DND-41 (cell line): ENCODE measurements around the gene SMOC2.

Experiments
- ATAC-seq: fragments of 200-7000 bp; cut with Tn5 transposase; 3 replicates; pipeline ENCODE4 v1.9.1; 2021; ENCODE audit warnings: low read depth; ENCODE audit not compliant: insufficient read depth
- DNase-seq: peaks from one replicate; pipeline ENCODE4 v3.0.0-alpha.2; 2020
- H2AFZ ChIP-seq: 2 replicates; pipeline ENCODE4 v1.6.0; 2012; ENCODE audit warnings: low read depth, low read length
- H3K27ac ChIP-seq: 2 replicates; pipeline ENCODE4 v1.5.1; 2012; ENCODE audit warnings: low read length, inconsistent platforms
- H3K27me3 ChIP-seq: fragments of 200-600 bp; sonication (generic); 2 replicates; pipeline ENCODE4 v1.6.0; 2012; ENCODE audit warnings: low read length, mild to moderate bottlenecking, inconsistent platforms; ENCODE audit not compliant: insufficient read depth, poor library complexity
- H3K36me3 ChIP-seq: 2 replicates; pipeline ENCODE4 v1.5.1; 2012; ENCODE audit warnings: low read length, inconsistent platforms; ENCODE audit not compliant: insufficient read depth
- H3K4me1 ChIP-seq: 2 replicates; pipeline ENCODE4 v1.5.1; 2012; ENCODE audit warnings: mild to moderate bottlenecking, low read length; ENCODE audit not compliant: insufficient read depth
- H3K4me2 ChIP-seq: 2 replicates; pipeline ENCODE4 v1.6.0; 2012; ENCODE audit warnings: mild to moderate bottlenecking, moderate library complexity, low read length, inconsistent platforms; ENCODE audit not compliant: insufficient read depth
- H3K4me3 ChIP-seq, 2 experiments: fragments of 200-600 bp in 1 of 2; shearing (Covaris generic) in 1 of 2; 2 replicates each; pipeline ENCODE4 v1.5.1; 2012 to 2016; ENCODE audit warnings: inconsistent platforms in 2 of 2, low read length in 2 of 2, mild to moderate bottlenecking in 2 of 2, low read depth in 1 of 2, moderate library complexity in 1 of 2
- H3K79me2 ChIP-seq: 2 replicates; pipeline ENCODE4 v1.6.0; 2012; ENCODE audit warnings: low read length, inconsistent platforms; ENCODE audit not compliant: insufficient read depth
- H3K9ac ChIP-seq: 2 replicates; pipeline ENCODE4 v1.6.0; 2012; ENCODE audit warnings: low read depth, mild to moderate bottlenecking, inconsistent platforms, low read length, moderate library complexity
- H3K9me3 ChIP-seq: 2 replicates; pipeline ENCODE4 v1.5.1; 2012; ENCODE audit warnings: low read length, moderate library complexity, mild to moderate bottlenecking, inconsistent platforms; ENCODE audit not compliant: insufficient read depth, severe bottlenecking
- H4K20me1 ChIP-seq: 2 replicates; pipeline ENCODE4 v1.6.0; 2012; ENCODE audit warnings: low read length; ENCODE audit not compliant: insufficient read depth
- EZH2 ChIP-seq: IDR thresholded peaks from 3 replicates; pipeline ENCODE4 v1.6.1; 2012; ENCODE audit warnings: borderline replicate concordance, low read depth, mild to moderate bottlenecking, moderate library complexity, low read length, inconsistent platforms; ENCODE audit not compliant: severe bottlenecking
- TF ChIP-seq, protein P1 (sequence below): IDR thresholded peaks from 2 replicates; pipeline ENCODE4 v1.5.1; 2012; ENCODE audit warnings: borderline replicate concordance, low read length, moderate library complexity, mild to moderate bottlenecking; ENCODE audit not compliant: poor library complexity, severe bottlenecking; ENCODE audit errors: extremely low read depth

SMOC2 gene

DNA sequence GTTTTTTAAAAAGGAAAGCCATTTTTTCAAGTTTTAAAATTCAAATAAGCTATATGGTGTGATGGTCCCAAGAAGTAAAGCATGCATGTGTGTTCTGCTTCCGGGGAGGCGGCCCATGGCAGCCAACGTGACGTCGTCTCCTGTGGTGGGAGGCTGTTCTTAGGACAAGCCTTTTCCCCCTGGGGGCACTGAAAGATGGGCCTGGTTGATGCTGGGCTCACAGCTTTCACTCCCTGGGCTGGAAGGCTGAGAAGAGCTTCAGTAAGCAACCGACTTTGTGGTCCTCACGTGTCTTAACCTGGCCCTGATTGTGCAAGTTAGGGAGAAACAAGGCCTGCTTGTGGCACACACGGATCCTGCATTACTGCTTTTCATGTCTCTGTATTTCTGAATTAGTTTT lies 84.1 kb downstream of the SMOC2 start:
- DNase-seq: no peak
- no peak for ATAC-seq
- Histone ChIP-seq H4K20me1 (no peaks in the 10 kb centered on the region), H3K4me3 (no peak overlapping the region), H2AFZ (no peak overlapping the region), H3K36me3 (no peaks in the 10 kb centered on the region), H3K4me1 (no peaks in the 10 kb centered on the region), H3K27ac (no peak overlapping the region), H3K4me2 (no peak overlapping the region), H3K9me3 (no peaks in the 10 kb centered on the region), H3K79me2 (no peaks in the 10 kb centered on the region), H3K9ac (no peak overlapping the region), H3K27me3 (no peaks in the 10 kb centered on the region)
- TF ChIP-seq, protein P1, sequence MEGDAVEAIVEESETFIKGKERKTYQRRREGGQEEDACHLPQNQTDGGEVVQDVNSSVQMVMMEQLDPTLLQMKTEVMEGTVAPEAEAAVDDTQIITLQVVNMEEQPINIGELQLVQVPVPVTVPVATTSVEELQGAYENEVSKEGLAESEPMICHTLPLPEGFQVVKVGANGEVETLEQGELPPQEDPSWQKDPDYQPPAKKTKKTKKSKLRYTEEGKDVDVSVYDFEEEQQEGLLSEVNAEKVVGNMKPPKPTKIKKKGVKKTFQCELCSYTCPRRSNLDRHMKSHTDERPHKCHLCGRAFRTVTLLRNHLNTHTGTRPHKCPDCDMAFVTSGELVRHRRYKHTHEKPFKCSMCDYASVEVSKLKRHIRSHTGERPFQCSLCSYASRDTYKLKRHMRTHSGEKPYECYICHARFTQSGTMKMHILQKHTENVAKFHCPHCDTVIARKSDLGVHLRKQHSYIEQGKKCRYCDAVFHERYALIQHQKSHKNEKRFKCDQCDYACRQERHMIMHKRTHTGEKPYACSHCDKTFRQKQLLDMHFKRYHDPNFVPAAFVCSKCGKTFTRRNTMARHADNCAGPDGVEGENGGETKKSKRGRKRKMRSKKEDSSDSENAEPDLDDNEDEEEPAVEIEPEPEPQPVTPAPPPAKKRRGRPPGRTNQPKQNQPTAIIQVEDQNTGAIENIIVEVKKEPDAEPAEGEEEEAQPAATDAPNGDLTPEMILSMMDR: no peak
- TF ChIP-seq EZH2: no peak

DNA sequence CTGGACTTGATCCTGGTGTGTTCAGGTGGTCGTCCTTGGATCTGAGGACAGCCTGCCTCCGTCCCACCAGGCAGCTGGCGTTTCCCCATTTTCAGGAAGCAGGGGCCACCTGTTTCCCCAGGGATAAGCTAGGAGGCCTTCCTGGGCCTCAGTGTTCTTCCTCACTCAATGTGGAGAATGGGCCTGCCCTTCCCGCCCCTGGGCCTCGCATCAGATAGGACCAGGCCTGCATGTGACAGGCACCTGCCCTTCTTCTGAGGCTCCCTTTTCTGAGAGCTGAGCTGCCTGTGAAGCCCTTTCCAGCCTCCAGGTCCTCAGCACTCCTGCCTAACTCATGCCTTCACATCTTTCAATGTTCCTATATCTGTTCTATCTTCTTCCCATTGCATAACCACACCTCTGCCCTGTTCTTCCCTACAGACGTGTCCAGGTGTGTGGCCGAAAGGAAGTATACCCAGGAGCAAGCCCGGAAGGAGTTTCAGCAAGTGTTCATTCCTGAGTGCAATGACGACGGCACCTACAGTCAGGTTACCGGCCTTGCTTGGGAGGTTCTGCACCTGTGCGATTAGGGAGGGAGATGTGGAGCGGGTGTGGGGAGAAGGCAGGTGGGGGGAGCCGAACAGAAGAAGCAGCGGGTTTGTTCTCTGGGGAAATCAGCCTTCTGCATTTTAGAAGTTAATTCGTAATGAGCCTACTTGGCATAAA lies 85.1 kb downstream of the SMOC2 start:
- no peaks in the 10 kb centered on the region for H3K36me3 ChIP-seq
- no peaks in the 10 kb centered on the region for H3K4me1 ChIP-seq
- H3K4me2 ChIP-seq: no peak overlapping the region
- no peaks in the 10 kb centered on the region for H3K79me2 ChIP-seq
- no peak overlapping the region for H3K27ac ChIP-seq
- H3K9ac ChIP-seq: no peak overlapping the region
- no peak overlapping the region for H3K4me3 ChIP-seq
- ATAC-seq (no peak), DNase-seq (no peak)
- no peaks in the 10 kb centered on the region for H4K20me1 ChIP-seq
- no peaks in the 10 kb centered on the region for H3K9me3 ChIP-seq
- H3K27me3 ChIP-seq: no peaks in the 10 kb centered on the region
- no peak overlapping the region for H2AFZ ChIP-seq
- TF ChIP-seq EZH2: no peak
- TF ChIP-seq, protein P1: no peak

DNA sequence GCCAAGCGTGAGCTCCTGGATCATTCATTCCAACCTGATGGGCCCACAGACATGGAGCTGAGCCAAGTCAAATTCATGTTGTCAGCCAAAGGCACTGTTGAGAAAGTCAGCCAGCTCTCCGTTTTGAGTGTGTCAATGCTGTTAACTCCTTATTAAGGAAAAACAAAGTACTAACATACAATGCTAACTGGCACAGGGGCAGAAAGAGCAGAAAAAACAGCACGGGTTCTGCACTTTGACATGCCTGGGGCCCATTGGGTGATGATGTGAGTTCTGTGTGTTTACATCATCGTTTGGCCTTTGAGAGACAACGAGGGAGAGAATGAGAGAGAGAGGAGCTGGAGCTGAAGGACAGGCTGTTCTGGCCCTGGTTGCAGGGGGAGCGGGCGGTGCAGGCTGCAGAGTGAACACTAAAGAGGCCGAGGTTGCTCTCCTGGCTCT lies 85.9 kb downstream of the SMOC2 start:
- H4K20me1 ChIP-seq: no peaks in the 10 kb centered on the region
- H3K4me3 ChIP-seq: no peak overlapping the region
- H3K79me2 ChIP-seq: no peaks in the 10 kb centered on the region
- ATAC-seq (no peak), DNase-seq (no peak)
- H3K9me3 ChIP-seq: no peaks in the 10 kb centered on the region
- H3K27ac ChIP-seq: no peak overlapping the region
- no peak overlapping the region for H2AFZ ChIP-seq
- no peak overlapping the region for H3K9ac ChIP-seq
- H3K4me1 ChIP-seq: no peaks in the 10 kb centered on the region
- no peak overlapping the region for H3K4me2 ChIP-seq
- TF ChIP-seq EZH2: no peak
- TF ChIP-seq, protein P1: no peak
- H3K27me3 ChIP-seq: no peaks in the 10 kb centered on the region
- no peaks in the 10 kb centered on the region for H3K36me3 ChIP-seq
